Smooth muscle cell (in vitro differentiated cells): ENCODE measurements around the gene ZFP1. TPM values are rescaled to one million over a fixed set of nuclear protein-coding genes. Genes with fewer than 3 reads are reported as not detected.

Experiments used
- DNase-seq: peaks from one replicate; lab custom pipeline; 2025; ENCODE audit not compliant: unreplicated experiment; lab: John Stamatoyannopoulos, UW
- H2AFZ ChIP-seq: fragments of 200-600 bp; sonication (generic); 2 replicates; pipeline ENCODE4 v1.6.0; 2016; ENCODE audit warnings: antibody characterized with exemption, low read depth, mild to moderate bottlenecking
- H3F3A ChIP-seq: fragments of 200-600 bp; sonication (generic); 2 replicates; pipeline ENCODE4 v1.6.0; 2017; ENCODE audit warnings: antibody characterized with exemption, low read depth
- H3K27ac ChIP-seq: fragments of 200-600 bp; sonication (generic); 2 replicates; pipeline ENCODE4 v1.5.1; 2016; ENCODE audit warnings: low read depth, mild to moderate bottlenecking
- H3K27me3 ChIP-seq: fragments of 200-600 bp; sonication (generic); 2 replicates; pipeline ENCODE4 v1.6.1; 2016; ENCODE audit warnings: low read depth, mild to moderate bottlenecking
- H3K36me3 ChIP-seq: fragments of 200-600 bp; sonication (generic); 2 replicates; pipeline ENCODE4 v1.5.1; 2016; ENCODE audit warnings: low read depth
- H3K4me1 ChIP-seq: fragments of 200-600 bp; sonication (generic); 2 replicates; pipeline ENCODE4 v1.5.1; 2016; ENCODE audit warnings: low read depth
- H3K4me2 ChIP-seq: fragments of 200-600 bp; sonication (generic); 2 replicates; pipeline ENCODE4 v1.6.0; 2016; ENCODE audit warnings: mild to moderate bottlenecking
- H3K4me3 ChIP-seq: fragments of 200-600 bp; sonication (generic); 2 replicates; pipeline ENCODE4 v1.5.1; 2016; ENCODE audit warnings: mild to moderate bottlenecking
- H3K79me2 ChIP-seq: fragments of 200-600 bp; sonication (generic); 2 replicates; pipeline ENCODE4 v1.6.0; 2016; ENCODE audit warnings: low read depth, mild to moderate bottlenecking
- H3K9ac ChIP-seq: fragments of 200-600 bp; sonication (generic); 2 replicates; pipeline ENCODE4 v1.6.0; 2016; ENCODE audit warnings: low read depth
- H3K9me3 ChIP-seq: fragments of 200-600 bp; sonication (generic); replicated peaks from 2 replicates; pipeline ENCODE4 v1.5.1; 2016; ENCODE audit warnings: low read depth
- H4K20me1 ChIP-seq: fragments of 200-600 bp; sonication (generic); 2 replicates; pipeline ENCODE4 v1.6.0; 2016; ENCODE audit warnings: low read depth
- WGBS: methylation state at CpG from one replicate; pipeline ENCODE4 v1.1.7; 2016; ENCODE audit warnings: low lambda C conversion rate; 5-methylcytosine and 5-hydroxymethylcytosine counted together
- polyA plus RNA-seq: library from polyadenylated mRNA; unstranded; fragments of >200 nt; fragmentation: Nextera tagmentation; extraction: Ambion mirVana; gene quantifications from 2 replicates; pipeline ENCODE4 v1.2.1, GENCODE V29; 2016
- total RNA-seq: library from RNA; depleted of rRNA; stranded (reverse); fragments of >200 nt; gene quantifications from 2 replicates; pipeline ENCODE4 v1.2.3, GENCODE V29; 2014
- TF ChIP-seq, protein P1 (sequence below): fragments of 200-600 bp; sonication (generic); IDR thresholded peaks from 2 replicates; pipeline ENCODE4 v1.5.1; 2017; ENCODE audit warnings: borderline replicate concordance, mild to moderate bottlenecking, antibody characterized with exemption; ENCODE audit not compliant: insufficient read depth, poor library complexity, severe bottlenecking

Gene ZFP1
- total and polyA plus RNA-seq, 2 experiments from 2014 or later, result 12.6 to 15.0 TPM

GRCh38 chr16:75179208-75179607 lies 30.9 kb downstream of the ZFP1 start:
- Histone ChIP-seq H3F3A (no peaks in the 10 kb centered on the region), H3K4me2 (no peak overlapping the region), H2AFZ (no peak overlapping the region), H3K4me1 (no peaks in the 10 kb centered on the region), H3K4me3 (no peak overlapping the region), H3K9ac (no peak overlapping the region), H3K79me2 (no peaks in the 10 kb centered on the region), H4K20me1 (no peaks in the 10 kb centered on the region), H3K9me3 (peaks cover 5% of the 10 kb centered on the region), H3K27ac (no peak overlapping the region), H3K27me3 (no peaks in the 10 kb centered on the region), H3K36me3 (no peaks in the 10 kb centered on the region)
- no peak for DNase-seq
- TF ChIP-seq, protein P1, sequence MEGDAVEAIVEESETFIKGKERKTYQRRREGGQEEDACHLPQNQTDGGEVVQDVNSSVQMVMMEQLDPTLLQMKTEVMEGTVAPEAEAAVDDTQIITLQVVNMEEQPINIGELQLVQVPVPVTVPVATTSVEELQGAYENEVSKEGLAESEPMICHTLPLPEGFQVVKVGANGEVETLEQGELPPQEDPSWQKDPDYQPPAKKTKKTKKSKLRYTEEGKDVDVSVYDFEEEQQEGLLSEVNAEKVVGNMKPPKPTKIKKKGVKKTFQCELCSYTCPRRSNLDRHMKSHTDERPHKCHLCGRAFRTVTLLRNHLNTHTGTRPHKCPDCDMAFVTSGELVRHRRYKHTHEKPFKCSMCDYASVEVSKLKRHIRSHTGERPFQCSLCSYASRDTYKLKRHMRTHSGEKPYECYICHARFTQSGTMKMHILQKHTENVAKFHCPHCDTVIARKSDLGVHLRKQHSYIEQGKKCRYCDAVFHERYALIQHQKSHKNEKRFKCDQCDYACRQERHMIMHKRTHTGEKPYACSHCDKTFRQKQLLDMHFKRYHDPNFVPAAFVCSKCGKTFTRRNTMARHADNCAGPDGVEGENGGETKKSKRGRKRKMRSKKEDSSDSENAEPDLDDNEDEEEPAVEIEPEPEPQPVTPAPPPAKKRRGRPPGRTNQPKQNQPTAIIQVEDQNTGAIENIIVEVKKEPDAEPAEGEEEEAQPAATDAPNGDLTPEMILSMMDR, result no peak
- 94% methylated on average over 6 of the region's 6 CpGs for WGBS

GRCh38 chr16:75181630-75182029 lies 33.3 kb downstream of the ZFP1 start:
- Histone ChIP-seq H3K4me1 (no peaks in the 10 kb centered on the region), H4K20me1 (no peaks in the 10 kb centered on the region), H3K9me3 (peaks cover 3% of the 10 kb centered on the region), H3K79me2 (no peaks in the 10 kb centered on the region), H3F3A (no peaks in the 10 kb centered on the region), H3K4me2 (no peak overlapping the region), H3K4me3 (no peak overlapping the region), H3K27me3 (no peaks in the 10 kb centered on the region), H3K27ac (no peak overlapping the region), H3K36me3 (no peaks in the 10 kb centered on the region), H2AFZ (no peak overlapping the region), H3K9ac (no peak overlapping the region)
- DNase-seq, result no peak
- TF ChIP-seq, protein P1, result no peak
- WGBS, result 66% methylated on average over 3 of the region's 3 CpGs

DNA sequence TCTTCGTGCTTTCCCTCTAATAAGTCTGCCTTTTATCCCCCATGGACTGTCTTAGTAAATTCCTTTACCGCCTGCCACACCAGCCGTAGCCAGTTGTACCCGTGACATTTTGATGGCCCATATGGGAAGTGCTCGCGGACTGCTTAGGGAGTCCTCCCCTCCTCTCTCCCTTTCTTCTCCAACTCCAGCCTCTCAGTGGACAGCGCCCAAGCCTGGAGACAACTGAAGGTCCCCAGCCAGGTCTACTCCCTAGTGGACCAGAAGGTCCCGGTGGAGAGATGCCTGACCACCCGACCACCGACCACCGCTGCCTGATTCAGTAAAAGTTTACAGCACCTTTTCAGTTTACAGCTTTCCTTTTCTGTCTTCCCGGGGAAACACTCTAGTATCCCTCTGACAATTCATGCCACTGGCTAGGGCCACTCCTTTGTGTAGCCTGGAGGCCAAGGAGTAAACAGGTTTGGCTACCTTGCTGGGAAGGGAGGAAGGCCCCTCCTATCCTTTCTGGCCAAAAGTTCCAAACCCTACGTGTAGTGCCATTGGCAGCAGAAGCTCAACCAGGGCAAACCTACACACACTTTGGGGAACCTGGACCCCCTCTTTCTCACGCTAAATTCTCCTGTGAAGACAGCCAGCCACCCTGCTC lies 40.6 kb downstream of the ZFP1 start:
- no peaks in the 10 kb centered on the region for H3K79me2 ChIP-seq
- no peaks in the 10 kb centered on the region for H3K4me1 ChIP-seq
- no peak overlapping the region for H3K27ac ChIP-seq
- no peak overlapping the region for H3K9ac ChIP-seq
- H2AFZ ChIP-seq, result no peak overlapping the region
- H3K27me3 ChIP-seq, result peaks cover 5% of the 10 kb centered on the region
- no peak overlapping the region for H3K4me2 ChIP-seq
- DNase-seq, result no peak
- TF ChIP-seq, protein P1, result no peak
- no peaks in the 10 kb centered on the region for H3F3A ChIP-seq
- WGBS, result 86% methylated on average over 14 of the region's 14 CpGs
- no peaks in the 10 kb centered on the region for H3K9me3 ChIP-seq
- H4K20me1 ChIP-seq, result no peaks in the 10 kb centered on the region
- no peaks in the 10 kb centered on the region for H3K36me3 ChIP-seq
- H3K4me3 ChIP-seq, result no peak overlapping the region

DNA sequence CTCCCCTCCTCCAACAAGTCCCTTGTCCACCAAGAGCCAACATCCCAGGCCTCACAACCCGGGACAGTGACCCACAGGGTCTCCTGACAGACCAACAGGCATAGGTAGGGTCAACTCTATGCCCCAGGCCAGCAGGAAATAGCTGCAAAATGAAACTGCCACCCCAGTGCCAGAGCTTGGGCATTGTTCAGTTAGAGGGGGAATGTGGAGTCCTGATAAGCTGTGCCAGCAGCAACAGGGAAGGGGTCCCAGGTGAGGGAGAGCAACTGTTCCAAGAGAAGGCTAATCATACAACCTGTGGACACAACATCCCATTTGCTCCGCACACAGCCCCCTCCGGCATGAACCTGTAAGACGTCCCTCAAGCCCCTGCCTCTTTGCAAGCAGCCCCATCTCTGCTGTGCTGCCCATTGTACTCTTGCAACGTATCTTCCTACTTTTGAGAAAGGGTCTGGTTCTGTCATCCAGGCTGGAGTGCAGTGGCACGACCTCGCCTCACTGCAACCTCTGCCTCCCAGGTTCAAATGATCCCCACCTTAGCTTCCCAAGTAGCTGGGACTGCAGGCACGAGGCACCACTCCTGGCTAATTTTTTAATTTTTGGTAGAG lies 41.4 kb downstream of the ZFP1 start:
- WGBS, result 89% methylated on average over 8 of the region's 8 CpGs
- H3K27me3 ChIP-seq, result peaks cover 5% of the 10 kb centered on the region
- no peak overlapping the region for H3K27ac ChIP-seq
- no peaks in the 10 kb centered on the region for H4K20me1 ChIP-seq
- no peaks in the 10 kb centered on the region for H3K36me3 ChIP-seq
- H3K9ac ChIP-seq, result no peak overlapping the region
- no peaks in the 10 kb centered on the region for H3K4me1 ChIP-seq
- no peak overlapping the region for H3K4me2 ChIP-seq
- H3K79me2 ChIP-seq, result no peaks in the 10 kb centered on the region
- H3K9me3 ChIP-seq, result no peaks in the 10 kb centered on the region
- no peak for DNase-seq
- no peak overlapping the region for H2AFZ ChIP-seq
- H3K4me3 ChIP-seq, result no peak overlapping the region
- no peaks in the 10 kb centered on the region for H3F3A ChIP-seq
- TF ChIP-seq, protein P1, result no peak
